NCI-H2107 (cell line): ENCODE measurements around the gene CBS.
"Not testable (repeated sequence)": the region's sequence is repeated elsewhere in the genome, so short reads cannot be mapped to it uniquely, and the experiment has no call there.

Source experiments
- DNase-seq: peaks from one replicate; lab custom pipeline; 2025; lab: John Stamatoyannopoulos, UW

Gene CBS

GRCh38 chr21:43068065-43068464, 7.6 kb downstream of the CBS start:
- not testable (repeated sequence) for DNase-seq

GRCh38 chr21:43066690-43067089, 8.9 kb downstream of the CBS start:
- not testable (repeated sequence) for DNase-seq

GRCh38 chr21:43065991-43066390, 9.6 kb downstream of the CBS start:
- not testable (repeated sequence) for DNase-seq

GRCh38 chr21:43064265-43064917, 11.2 kb downstream of the CBS start:
- not testable (repeated sequence) for DNase-seq

GRCh38 chr21:43062955-43063664, 12.5 kb downstream of the CBS start:
- DNase-seq, result not testable (repeated sequence)

- DNase-seq, result not testable (repeated sequence)
These were observed 22.5 kb downstream of the CBS start for GRCh38 chr21:43053112-43053511.

- not testable (repeated sequence) for DNase-seq
These were observed 29.5 kb downstream of the CBS start for GRCh38 chr21:43045876-43046821.

GRCh38 chr21:43045165-43045875, 30.3 kb downstream of the CBS start:
- not testable (repeated sequence) for DNase-seq

GRCh38 chr21:43044547-43044946, 31.1 kb downstream of the CBS start:
- DNase-seq, result not testable (repeated sequence)

GRCh38 chr21:43043291-43043690, 32.3 kb downstream of the CBS start:
- DNase-seq, result not testable (repeated sequence)

GRCh38 chr21:43042169-43042568, 33.5 kb downstream of the CBS start:
- DNase-seq, result not testable (repeated sequence)

- DNase-seq, result not testable (repeated sequence)
These were observed 37.0 kb downstream of the CBS start for GRCh38 chr21:43038659-43039044.

GRCh38 chr21:43037918-43038658, 37.5 kb downstream of the CBS start:
- not testable (repeated sequence) for DNase-seq

- DNase-seq, result not testable (repeated sequence)
These were observed 38.7 kb downstream of the CBS start for GRCh38 chr21:43036889-43037288.

- DNase-seq, result no peak
These were observed 40.8 kb downstream of the CBS start for GRCh38 chr21:43034826-43035225.

- DNase-seq, result no peak
These were observed 41.5 kb downstream of the CBS start for GRCh38 chr21:43034101-43034500.

- DNase-seq, result no peak
These were observed 44.5 kb downstream of the CBS start for GRCh38 chr21:43031121-43031619.

GRCh38 chr21:43029785-43030184, 45.9 kb downstream of the CBS start:
- DNase-seq, result no peak

GRCh38 chr21:43027846-43028731, 47.5 kb downstream of the CBS start:
- DNase-seq, result no peak
